GM10266 (cell line): Measurements from ENCODE around the gene DOCK9.

Experiments
- DNase-seq: peaks from one replicate; pipeline ENCODE4 v3.0.0; 2012; ENCODE audit errors: extremely low spot score
- TF ChIP-seq, protein P1 (sequence below): IDR thresholded peaks from 2 replicates; pipeline ENCODE4 v1.5.1; 2012; ENCODE audit warnings: mild to moderate bottlenecking, low read depth; ENCODE audit not compliant: control insufficient read depth, insufficient read depth; ENCODE audit errors: missing control alignments

The DOCK9 gene

DNA sequence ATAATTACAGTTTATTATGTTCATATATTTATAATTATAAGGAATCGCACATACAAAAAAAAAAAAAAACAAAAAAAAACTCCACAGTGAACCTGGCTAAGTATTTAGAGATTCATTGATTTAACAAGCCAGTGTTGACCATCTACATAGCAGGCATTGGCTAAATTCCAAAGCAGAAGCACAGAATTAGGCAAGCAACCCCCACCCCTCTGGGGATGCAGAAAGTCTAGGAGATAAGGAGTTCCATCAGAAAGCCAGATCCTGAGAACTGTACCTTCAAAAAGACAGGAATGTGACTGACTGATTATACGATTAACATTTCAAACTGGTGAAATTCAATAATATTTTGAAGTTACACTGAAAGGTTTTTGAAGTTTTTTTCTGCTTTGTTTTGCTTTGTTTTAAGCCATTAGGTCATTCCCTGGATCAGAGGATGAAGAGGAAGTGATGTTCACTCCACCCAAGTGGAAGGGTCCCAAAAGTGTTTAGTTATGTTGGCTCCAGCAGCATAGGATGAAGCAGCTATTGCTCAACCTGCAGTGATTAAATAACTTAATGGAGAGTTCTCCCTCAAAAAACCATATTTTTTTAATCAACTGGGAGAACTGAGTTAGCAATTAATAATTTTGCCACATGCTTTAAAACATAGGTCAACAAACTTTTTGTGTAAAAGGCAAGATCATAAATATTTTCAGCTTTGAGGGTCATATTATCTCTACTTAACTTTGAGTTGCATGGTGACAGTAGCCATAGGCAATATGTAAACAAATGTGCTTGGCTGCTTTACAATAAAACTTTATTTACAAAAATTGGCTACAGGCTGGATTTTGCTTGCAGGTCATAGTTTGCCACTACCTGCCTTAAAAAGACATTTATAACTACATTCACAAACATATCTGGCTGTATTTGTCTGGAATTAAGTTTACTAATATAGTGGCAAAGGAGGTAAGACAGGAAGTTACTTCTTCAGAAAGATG lies 49.6 kb downstream of the DOCK9 start:
- no peak for DNase-seq
- TF ChIP-seq, protein P1, sequence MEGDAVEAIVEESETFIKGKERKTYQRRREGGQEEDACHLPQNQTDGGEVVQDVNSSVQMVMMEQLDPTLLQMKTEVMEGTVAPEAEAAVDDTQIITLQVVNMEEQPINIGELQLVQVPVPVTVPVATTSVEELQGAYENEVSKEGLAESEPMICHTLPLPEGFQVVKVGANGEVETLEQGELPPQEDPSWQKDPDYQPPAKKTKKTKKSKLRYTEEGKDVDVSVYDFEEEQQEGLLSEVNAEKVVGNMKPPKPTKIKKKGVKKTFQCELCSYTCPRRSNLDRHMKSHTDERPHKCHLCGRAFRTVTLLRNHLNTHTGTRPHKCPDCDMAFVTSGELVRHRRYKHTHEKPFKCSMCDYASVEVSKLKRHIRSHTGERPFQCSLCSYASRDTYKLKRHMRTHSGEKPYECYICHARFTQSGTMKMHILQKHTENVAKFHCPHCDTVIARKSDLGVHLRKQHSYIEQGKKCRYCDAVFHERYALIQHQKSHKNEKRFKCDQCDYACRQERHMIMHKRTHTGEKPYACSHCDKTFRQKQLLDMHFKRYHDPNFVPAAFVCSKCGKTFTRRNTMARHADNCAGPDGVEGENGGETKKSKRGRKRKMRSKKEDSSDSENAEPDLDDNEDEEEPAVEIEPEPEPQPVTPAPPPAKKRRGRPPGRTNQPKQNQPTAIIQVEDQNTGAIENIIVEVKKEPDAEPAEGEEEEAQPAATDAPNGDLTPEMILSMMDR, result no peak

DNA sequence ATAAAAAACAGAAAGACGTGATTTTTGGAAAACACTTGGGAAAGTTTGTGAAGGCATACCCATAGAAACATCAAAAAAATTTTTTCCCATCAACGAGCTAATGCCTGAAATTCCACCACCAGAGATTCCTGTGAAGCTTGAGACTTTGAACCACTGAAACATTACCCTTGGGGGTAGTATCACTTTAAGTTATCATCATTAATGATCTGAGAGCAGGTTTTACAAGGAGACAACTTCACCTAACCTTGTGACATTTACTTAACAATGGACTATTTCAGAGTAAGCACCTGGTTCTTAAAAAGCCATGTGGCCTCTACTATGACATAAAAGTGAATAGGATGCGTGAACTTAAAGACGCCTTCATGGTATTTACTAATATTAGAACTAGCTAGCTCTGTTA lies 51.9 kb downstream of the DOCK9 start:
- TF ChIP-seq, protein P1, result no peak
- DNase-seq, result no peak

DNA sequence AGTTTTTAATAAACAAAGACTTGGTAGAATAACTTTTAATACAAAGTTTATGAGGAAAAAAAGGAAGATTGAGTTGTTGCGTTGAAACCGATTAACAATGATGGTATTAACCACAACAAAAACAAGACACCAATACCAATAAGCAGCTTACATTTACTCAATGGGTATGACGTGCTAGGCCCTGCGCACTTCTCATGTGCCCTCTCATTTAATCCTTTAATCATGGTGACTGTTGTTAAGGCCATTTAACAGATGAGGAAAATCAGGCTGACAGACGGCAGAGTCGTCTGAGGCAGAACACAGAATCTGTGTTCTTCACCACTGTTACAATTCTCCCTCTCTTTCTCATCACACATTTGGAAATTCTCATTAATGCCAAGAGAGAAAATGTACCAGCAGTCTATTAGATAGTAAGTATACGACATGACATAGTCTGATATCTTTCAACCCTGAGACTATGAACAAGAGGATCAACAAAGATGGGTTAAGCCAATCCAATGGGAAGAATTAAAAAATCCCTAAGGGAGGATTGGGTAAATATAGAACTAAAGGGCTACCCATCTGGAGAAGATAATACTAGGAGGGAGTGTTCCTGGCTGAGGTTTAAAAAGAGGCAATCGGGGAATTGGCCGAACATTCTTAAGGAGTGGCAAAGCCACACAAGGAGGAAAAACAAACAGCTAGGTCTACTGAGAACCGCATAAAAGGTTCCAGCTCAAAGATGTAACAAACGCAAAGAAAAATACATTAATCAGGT lies 54.0 kb downstream of the DOCK9 start:
- TF ChIP-seq, protein P1, result no peak
- DNase-seq, result no peak

DNA sequence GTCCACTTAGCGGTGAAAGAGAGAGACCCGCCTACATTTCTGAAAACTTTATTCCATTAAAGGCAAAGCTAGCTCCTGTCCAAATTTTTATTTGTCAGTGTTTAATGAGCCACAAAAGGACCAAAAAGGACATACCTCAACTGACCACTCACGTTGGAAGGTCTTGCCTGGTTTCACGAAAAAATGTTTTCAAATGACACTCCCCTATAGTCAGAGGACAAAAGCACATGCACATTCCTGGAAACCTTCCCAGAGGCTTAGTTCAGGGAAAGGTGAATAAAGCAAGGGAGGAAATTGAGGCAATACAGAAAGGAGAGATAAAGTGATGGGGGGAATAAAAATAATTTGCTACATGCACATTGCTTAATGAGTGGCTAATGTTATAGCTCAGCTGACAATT lies 55.6 kb downstream of the DOCK9 start:
- TF ChIP-seq, protein P1, result no peak
- DNase-seq, result no peak

DNA sequence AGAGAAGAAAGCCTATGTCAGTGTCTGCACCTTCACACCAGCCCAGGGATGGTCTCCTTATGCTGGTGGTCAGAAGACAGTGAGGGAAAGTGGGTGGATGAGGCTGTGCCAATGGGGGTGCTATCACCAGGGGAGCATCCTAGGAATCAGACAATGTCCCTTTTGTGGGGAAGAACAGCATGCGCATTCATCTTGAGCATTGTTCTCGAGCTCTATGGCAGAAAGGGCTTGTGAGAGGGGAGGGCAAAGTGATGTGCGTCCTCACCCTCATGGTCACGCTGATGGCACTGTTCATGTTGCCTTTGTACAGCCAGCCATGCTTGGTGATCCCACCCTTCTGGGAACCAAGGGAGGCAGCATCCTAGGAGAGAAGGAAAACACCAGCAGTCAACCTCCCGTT lies 56.1 kb downstream of the DOCK9 start:
- no peak for DNase-seq
- TF ChIP-seq, protein P1, result no peak

DNA sequence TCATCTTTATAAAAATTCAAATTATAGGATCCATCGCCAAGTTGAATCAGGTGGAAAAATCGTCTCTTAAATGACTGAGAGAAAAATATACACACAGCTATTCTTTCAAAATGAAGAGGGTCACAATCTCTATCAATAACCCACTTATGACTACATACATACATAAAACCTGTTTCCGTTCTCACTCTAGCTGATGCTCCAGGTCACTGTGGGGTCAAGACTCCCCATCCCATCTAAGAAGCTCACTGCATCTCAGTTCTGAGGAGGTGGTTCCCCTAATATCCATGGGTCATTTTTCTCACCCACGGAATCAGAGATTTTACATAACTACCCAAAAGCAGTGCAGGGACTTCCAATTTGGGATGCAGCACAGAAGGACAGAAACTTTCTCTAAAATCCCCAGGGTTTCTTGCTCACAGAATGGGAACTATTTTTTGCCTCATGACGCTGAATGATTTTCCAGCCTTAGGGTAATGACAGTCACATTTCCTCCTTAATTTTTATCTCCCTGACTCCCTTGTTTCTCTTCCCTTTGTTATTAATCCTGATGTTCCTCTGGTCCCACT lies 56.8 kb downstream of the DOCK9 start:
- DNase-seq, result no peak
- TF ChIP-seq, protein P1, result no peak

DNA sequence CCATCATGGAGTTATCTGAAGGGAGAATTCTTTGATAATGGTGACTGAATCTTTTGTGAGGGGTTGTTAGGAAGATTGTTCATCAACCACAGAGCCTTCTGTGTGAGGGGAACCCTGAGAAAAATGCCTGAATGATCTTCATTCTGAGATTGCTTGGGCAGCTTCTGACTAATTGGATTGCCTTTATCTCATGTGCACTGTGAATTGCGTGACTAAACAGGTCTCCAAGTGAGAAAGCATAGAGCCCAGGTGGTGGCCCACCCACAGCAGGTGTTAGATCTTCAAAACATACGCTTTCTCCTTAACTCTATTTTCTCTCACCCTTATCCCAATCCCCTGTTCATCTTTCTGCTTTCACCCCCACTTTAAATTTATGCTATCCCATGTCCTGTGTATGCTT lies 58.3 kb downstream of the DOCK9 start:
- no peak for DNase-seq
- TF ChIP-seq, protein P1, result no peak
